ENCODE measurements around the gene PCDHA11.

- TF ChIP-seq PATZ1 (CRISPR knock-in tag; IDR thresholded peaks at IDR 0.05; ENCODE audit: borderline replicate concordance) (no peak), ISL1 (CRISPR knock-in tag; IDR thresholded peaks at IDR 0.05) (no peak), ZC3H10 (CRISPR knock-in tag; IDR thresholded peaks at IDR 0.05) (no peak), CSRNP3 (CRISPR knock-in tag; IDR thresholded peaks at IDR 0.05) (no peak), ZFP30 (CRISPR knock-in tag; IDR thresholded peaks at IDR 0.05) (no peak), ESRRG (CRISPR knock-in tag; IDR thresholded peaks at IDR 0.05) (no peak), TCF4 (CRISPR knock-in tag; IDR thresholded peaks at IDR 0.05; ENCODE audit: borderline replicate concordance) (no peak), ARNTL (CRISPR knock-in tag; IDR thresholded peaks at IDR 0.05; ENCODE audit: borderline replicate concordance, low read depth) (no peak), GLIS3 (CRISPR knock-in tag; IDR thresholded peaks at IDR 0.05) (no peak), TSHZ2 (CRISPR knock-in tag; IDR thresholded peaks at IDR 0.05) (no peak), ZFP3 (CRISPR knock-in tag; IDR thresholded peaks at IDR 0.05) (no peak), POU6F1 (CRISPR knock-in tag; IDR thresholded peaks at IDR 0.05; ENCODE audit: borderline replicate concordance, low read depth) (no peak), CSDC2 (CRISPR knock-in tag; IDR thresholded peaks at IDR 0.05) (no peak)
These were observed 32.9 kb upstream of the PCDHA11 start for GRCh38 chr5:140835622-140836510.
